ENCODE results near the gene ANXA6.

GRCh38 chr5:151205411-151205810 lies 47.8 kb upstream of the ANXA6 start:
- no peak for TF ChIP-seq CTCF (IDR thresholded peaks at IDR 0.05 in 4 of 5, conservative IDR thresholded peaks at IDR 0.05 in 1 of 5)
- TF ChIP-seq POLR2A (IDR thresholded peaks at IDR 0.05), result no peak

Measured in gastrocnemius medialis (tissue), 4 donors.